Right lobe of liver (tissue), 6 donors: ENCODE results near the gene MRPL40. TPM values are rescaled to one million over a fixed set of nuclear protein-coding genes. Genes with fewer than 3 reads are reported as not detected.

Experiments
- ATAC-seq, 4 donors: fragments of 200-7000 bp; cut with Tn5 transposase; one replicate each; pipeline ENCODE4 v1.9.1; 2020; ENCODE audit warnings: mild to moderate bottlenecking in 4 of 4, moderate library complexity in 4 of 4
- DNase-seq, 3 donors: peaks; one replicate each; pipeline ENCODE4 v3.0.0-alpha.2; 2020
- H3K27ac ChIP-seq, 3 donors: fragments of 200-600 bp; one replicate each; pipeline ENCODE4 v1.8.0; 2022
- H3K27me3 ChIP-seq, 2 donors: fragments of 200-600 bp; one replicate each; pipeline ENCODE4 v1.8.0; 2022
- H3K36me3 ChIP-seq, 4 donors: fragments of 200-600 bp; sonication (generic) in 1 of 4; one replicate each; pipeline versions ENCODE4 v1.5.1 to v1.8.0; 2017 to 2022; ENCODE audit warnings: control low read depth in 1 of 4
- H3K4me1 ChIP-seq, 4 donors: fragments of 200-600 bp; sonication (generic) in 1 of 4; one replicate each; pipeline versions ENCODE4 v1.5.1 to v1.8.0; 2017 to 2022; ENCODE audit warnings: control low read depth in 1 of 4
- H3K4me3 ChIP-seq, 3 donors: fragments of 200-600 bp; one replicate each; pipeline ENCODE4 v1.8.0; 2022
- H3K9me3 ChIP-seq, 4 donors: fragments of 200-600 bp; sonication (generic) in 1 of 4; one replicate each; pipeline versions ENCODE4 v1.5.1 to v1.8.0; 2017 to 2022; ENCODE audit warnings: control low read depth in 1 of 4
- POLR2A ChIP-seq: fragments of 450-650 bp; IDR thresholded peaks from one replicate; pipeline ENCODE4 v1.6.1; 2017; ENCODE audit warnings: antibody characterized with exemption, mild to moderate bottlenecking
- WGBS: methylation state at CpG from one replicate; pipeline ENCODE4 v1.1.6; 2018; ENCODE audit warnings: low coverage, low lambda C conversion rate; ENCODE audit not compliant: insufficient coverage; ENCODE audit errors: missing lambda C conversion rate; 5-methylcytosine and 5-hydroxymethylcytosine counted together
- intact Hi-C, 2 donors: fragments of 100-400 bp; cut with DNase I; formaldehyde crosslinking; loops; one replicate each; pipeline versions ENCODE4 v1.11.2 to v1.14.1; 2022
- total RNA-seq, 6 experiments: library from RNA; depleted of rRNA in 2 of 6; stranded (reverse); fragments of >200 nt in 2 of 6; fragmentation: NEBNext Ultra II Directional in 3 of 6; extraction: Animal tissue kit (Norgen Biotek cat#: 25700) in 3 of 6; gene quantifications; one replicate each; pipeline versions ENCODE4 v1.1.0 to v1.2.4, GENCODE V29; 2016 to 2023
- TF ChIP-seq, protein P1 (sequence below), 4 donors: fragments of 200-600 bp in 3 of 4; fragments of 450-650 bp in 1 of 4; IDR thresholded peaks; one replicate each; pipeline versions ENCODE4 v1.5.1 to v1.8.0; 2016 to 2022; ENCODE audit warnings: antibody characterized with exemption in 4 of 4, mild to moderate bottlenecking in 2 of 4
- donor health status: DM: no; HTN: yes; CAD: no.
- donor health status: DM: no; HTN: no; CAD: no.
- donor health status: DM: no; HTN: no; CAD: no.
- donor health status: DM: no; HTN: yes; CAD: no.
- donor health status: DM: no; HTN: yes; CAD: no.

Gene MRPL40
- total RNA-seq, 6 experiments from 2014 or later: 23.6 to 38.8 (median 27.8) TPM

DNA sequence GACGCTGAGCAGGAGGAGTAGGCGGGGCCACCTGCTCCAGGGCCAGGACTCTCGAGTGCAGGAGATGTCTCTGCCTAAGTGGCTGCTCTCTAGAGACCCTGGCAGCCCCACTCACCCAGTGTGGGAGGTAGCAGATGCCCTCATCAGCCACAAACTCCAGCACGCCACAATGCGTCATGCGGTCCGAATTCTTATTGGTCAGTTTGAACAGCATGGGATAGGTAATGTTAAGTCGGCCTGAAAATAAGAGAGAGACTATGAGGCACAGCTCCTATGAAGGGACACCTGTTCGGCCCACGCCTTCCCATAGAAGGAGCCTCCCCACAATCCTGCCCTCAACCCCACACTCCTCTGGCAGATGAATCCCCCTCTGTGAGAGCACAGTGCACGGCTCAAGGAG lies 39.2 kb downstream of the MRPL40 start:
- peaks cover 0 to 76% (median 39%) of the 10 kb centered on the region in 4 donors for H3K36me3 ChIP-seq
- ATAC-seq (no peak), DNase-seq (no peak)
- no peaks in the 10 kb centered on the region for H3K27me3 ChIP-seq
- no peaks in the 10 kb centered on the region for H3K9me3 ChIP-seq
- TF ChIP-seq, protein P1, sequence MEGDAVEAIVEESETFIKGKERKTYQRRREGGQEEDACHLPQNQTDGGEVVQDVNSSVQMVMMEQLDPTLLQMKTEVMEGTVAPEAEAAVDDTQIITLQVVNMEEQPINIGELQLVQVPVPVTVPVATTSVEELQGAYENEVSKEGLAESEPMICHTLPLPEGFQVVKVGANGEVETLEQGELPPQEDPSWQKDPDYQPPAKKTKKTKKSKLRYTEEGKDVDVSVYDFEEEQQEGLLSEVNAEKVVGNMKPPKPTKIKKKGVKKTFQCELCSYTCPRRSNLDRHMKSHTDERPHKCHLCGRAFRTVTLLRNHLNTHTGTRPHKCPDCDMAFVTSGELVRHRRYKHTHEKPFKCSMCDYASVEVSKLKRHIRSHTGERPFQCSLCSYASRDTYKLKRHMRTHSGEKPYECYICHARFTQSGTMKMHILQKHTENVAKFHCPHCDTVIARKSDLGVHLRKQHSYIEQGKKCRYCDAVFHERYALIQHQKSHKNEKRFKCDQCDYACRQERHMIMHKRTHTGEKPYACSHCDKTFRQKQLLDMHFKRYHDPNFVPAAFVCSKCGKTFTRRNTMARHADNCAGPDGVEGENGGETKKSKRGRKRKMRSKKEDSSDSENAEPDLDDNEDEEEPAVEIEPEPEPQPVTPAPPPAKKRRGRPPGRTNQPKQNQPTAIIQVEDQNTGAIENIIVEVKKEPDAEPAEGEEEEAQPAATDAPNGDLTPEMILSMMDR (IDR thresholded peaks at IDR 0.05): no peak
- no peak for TF ChIP-seq POLR2A
- H3K27ac ChIP-seq: no peak overlapping the region
- WGBS: 95% methylated on average over 4 of the region's 11 CpGs
- no peak overlapping the region for H3K4me3 ChIP-seq
- intact Hi-C loops: no loop called here
- H3K4me1 ChIP-seq: no peaks in the 10 kb centered on the region

DNA sequence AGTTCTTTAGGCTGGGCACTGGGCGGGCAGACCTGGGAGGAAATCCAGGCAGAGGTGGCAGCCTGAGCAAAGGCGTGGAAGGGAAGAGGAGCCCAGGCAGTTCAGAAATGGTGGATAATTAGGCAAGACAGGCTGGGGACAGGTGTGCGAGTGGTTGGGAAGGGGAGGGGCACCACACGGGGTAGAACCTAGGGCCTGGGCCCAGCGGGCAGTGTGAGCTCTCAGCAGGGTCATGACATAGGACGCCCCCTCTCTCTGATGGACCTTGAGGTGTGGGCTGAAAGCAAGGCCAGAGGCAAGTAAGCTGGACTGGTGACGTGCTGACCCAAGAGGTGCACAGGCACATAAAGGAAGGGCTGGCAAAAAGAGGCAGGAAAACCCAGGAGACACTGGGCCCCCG lies 39.9 kb downstream of the MRPL40 start:
- intact Hi-C loops: no loop called here
- DNase-seq (no peak), ATAC-seq (peak in 1 of 4 donors; percentile 15)
- WGBS: 92% methylated on average over 7 of the region's 8 CpGs
- TF ChIP-seq POLR2A: no peak
- TF ChIP-seq, protein P1 (IDR thresholded peaks at IDR 0.05): no peak
- H3K4me1 ChIP-seq: peaks cover 0 to 4% (median 2%) of the 10 kb centered on the region in 4 donors
- no peaks in the 10 kb centered on the region for H3K9me3 ChIP-seq
- peaks cover 0 to 70% (median 34%) of the 10 kb centered on the region in 4 donors for H3K36me3 ChIP-seq
- H3K27me3 ChIP-seq: no peaks in the 10 kb centered on the region
- no peak overlapping the region for H3K27ac ChIP-seq
- no peak overlapping the region for H3K4me3 ChIP-seq

DNA sequence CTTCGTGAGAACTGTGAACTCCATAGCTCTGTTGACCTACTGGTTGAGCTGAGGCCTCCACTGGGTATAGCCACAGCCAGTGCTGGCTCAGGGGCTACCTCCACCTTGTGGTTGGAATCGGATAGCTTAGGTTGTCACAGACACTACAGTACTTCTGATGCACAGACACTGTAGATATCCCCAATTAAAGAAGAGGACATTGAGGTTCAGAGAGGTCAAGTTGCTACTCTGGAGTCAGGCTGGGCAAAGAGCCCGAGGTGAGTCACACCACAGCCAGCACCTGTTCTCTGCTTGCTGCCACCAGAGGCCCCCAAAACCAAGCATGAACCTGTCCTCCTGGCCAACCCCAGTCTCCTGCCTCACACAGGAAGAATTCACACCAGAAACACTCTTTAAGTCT lies 41.2 kb downstream of the MRPL40 start:
- WGBS: 79% methylated on average over 2 of the region's 3 CpGs
- Histone ChIP-seq H3K4me3 (no peak overlapping the region), H3K27ac (no peak overlapping the region), H3K27me3 (no peaks in the 10 kb centered on the region), H3K4me1 (peaks cover 0 to 13% (median 3%) of the 10 kb centered on the region in 4 donors), H3K36me3 (peaks cover 0 to 59% (median 27%) of the 10 kb centered on the region in 4 donors), H3K9me3 (no peaks in the 10 kb centered on the region)
- peak in 1 of 4 donors; percentile 27 for ATAC-seq
- no peak for DNase-seq
- TF ChIP-seq, protein P1 (IDR thresholded peaks at IDR 0.05): peak in 1 of 4 donors; percentile 6
- TF ChIP-seq POLR2A: no peak
- intact Hi-C loops: no loop called here

DNA sequence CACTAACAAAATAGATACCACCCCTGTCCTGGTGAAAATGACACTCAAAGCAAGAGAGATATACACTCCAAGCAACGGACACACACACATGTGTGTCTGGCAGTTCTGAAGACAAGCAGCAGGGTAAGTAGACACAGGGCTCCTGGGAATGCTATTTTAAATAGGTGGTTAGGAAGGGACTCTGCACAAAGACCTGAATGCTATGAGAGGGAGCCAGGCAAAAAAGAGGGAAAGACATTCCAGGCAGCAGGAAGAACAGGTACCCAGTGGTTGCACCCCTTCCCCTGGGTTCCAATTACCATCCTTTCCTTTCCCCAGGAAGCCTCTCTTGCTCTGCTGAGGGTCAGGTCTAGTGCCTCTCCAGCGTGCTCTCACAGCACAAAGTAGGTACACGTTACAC lies 43.7 kb downstream of the MRPL40 start:
- Histone ChIP-seq H3K27me3 (no peaks in the 10 kb centered on the region), H3K4me3 (no peak overlapping the region), H3K27ac (no peak overlapping the region), H3K36me3 (peaks cover 0 to 39% (median 12%) of the 10 kb centered on the region in 4 donors), H3K9me3 (no peaks in the 10 kb centered on the region), H3K4me1 (peaks cover 0 to 16% (median 3%) of the 10 kb centered on the region in 4 donors)
- 73% methylated on average over 3 of the region's 3 CpGs for WGBS
- no peak for TF ChIP-seq POLR2A
- TF ChIP-seq, protein P1 (IDR thresholded peaks at IDR 0.05): no peak
- DNase-seq: no peak
- intact Hi-C loops: no loop called here
- ATAC-seq: no peak
